GM18505 (cell line): ENCODE measurements around the gene GPR153.

Source experiments
- ATAC-seq: cut with Tn5 transposase; IDR thresholded peaks from one replicate; pipeline ENCODE4 v1.9.1; 2021; ENCODE audit not compliant: unreplicated experiment
- POLR2A ChIP-seq: IDR thresholded peaks from 4 replicates; pipeline ENCODE4 v1.6.1; 2011; ENCODE audit warnings: borderline replicate concordance; ENCODE audit not compliant: insufficient read depth, insufficient read length; ENCODE audit errors: extremely low read depth

GPR153 gene

DNA sequence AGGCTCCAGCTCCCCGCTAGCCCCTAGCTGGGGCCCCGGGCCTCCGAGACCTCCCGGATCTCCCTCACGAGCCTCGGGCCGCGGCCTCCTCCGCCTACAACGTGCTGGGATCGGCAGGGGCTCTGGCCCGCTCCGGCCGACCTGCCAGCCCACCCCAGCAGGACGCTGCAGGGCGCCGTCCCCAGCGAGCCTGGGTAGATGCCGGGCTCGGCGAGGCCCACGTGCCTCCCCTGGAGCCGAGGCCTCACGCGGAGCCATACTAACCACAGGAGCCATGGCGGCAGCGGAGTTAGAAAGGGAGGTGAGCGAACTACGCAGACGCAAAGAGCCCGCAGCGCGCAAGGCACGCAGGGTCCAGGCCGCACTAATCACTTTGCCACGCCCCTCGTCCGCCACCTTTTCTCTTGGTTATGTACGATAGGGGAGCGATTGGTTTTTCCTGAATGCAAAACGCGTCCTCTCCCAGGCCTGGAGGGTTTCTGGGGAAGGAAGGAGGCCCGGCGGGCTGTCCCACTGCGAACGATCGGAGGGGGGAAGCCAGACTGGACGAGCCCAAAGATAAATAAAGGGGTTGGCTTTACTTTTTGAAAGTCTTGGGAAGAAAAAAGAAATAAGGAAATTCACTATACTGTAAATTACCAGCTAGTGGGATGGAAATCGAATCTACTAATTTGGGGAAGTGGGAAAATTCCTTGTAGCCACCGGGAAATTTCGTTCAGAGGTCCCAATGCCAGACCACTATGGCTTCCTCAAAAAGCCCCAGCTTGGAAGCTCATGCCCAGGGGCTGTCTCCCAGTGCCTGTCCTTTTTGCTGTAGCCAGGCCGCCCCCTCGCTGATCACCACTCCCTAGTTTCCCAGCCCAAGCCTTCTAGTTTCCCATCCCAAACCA lies 61.4 kb downstream of the GPR153 start, which contains the start of gene RPL22:
RPL22 (minus strand) TSS at position 298 of the 890 bp plus-strand sequence; CDS start at position 276, 22 bp downstream.
- peak; percentile 88 for TF ChIP-seq POLR2A
- ATAC-seq, result peak; percentile 86

DNA sequence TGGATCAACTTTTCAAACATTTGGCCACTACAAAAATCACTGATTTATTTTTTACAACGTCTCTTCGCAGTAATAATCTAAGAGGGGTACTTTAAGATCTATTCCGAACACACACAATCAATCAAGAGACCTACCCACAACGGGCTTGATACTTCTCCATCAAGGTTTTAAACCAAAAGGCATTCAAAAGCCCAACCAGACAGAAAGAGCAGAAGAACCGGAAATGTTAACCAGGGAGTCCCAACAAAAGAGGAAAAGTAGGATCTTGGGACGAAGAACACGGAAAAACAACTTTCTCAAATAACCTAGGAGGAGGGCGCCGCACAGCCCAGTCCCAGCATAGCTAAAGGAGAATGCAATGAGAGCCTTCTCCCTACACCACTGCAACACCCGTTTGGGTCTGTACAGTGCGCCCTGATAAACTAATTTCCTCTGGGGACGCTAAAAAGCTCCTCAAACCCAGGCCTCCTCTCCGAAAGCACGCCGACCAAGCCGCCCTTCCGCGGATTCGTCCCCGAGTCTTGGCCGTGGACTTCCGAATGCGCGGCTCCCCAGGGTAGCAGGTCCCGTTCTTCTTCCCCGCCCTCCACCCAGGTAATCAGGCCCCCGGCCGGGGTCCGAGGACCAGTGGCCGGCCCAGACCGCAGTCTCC lies 62.1 kb downstream of the GPR153 start:
- no peak for ATAC-seq
- no peak for TF ChIP-seq POLR2A

DNA sequence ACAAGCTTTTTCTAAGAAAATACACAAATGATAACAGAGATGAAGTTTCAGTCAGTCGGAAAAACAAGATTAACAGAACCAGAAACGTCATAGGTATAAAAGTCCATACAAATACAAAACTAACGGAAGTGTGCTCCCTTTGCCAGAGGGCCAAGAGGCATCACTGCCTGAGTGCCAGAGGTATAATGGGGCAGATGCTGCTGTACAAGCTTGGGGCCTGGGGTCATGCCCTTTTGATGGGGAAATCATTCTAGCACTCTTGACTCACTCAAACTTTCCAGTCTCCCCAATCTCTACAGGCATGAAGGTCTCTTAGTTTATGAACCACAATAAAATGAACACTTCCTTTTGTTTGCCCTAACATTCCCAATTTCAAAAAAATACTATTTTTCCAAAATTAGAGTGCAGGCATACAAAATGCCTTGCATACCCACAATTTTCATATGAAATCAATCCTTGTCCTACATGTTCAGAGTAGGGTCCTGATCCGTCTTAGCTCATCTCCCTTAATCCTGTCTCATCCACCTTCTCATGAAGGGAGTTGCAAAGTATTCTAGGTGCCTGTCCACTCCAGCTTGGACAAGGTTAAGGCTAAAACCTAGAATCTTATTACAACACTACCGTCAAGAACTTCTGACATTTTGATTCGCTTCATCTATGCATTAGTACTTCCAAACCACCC lies 63.0 kb downstream of the GPR153 start:
- no peak for ATAC-seq
- TF ChIP-seq POLR2A, result no peak
